GM19468 (cell line): Measurements from ENCODE around the gene REEP5.
A peak's percentile ranks its signal among the peaks of the same experiment; 100 is the strongest.
"Not testable (repeated sequence)": the region's sequence is repeated elsewhere in the genome, so short reads cannot be mapped to it uniquely, and the experiment has no call there.

Experiments
- ATAC-seq: cut with Tn5 transposase; IDR thresholded peaks from one replicate; pipeline ENCODE4 v1.9.1; 2021; ENCODE audit warnings: mild to moderate bottlenecking, moderate library complexity, moderate number of reproducible peaks; ENCODE audit not compliant: unreplicated experiment; ENCODE audit errors: extremely low read depth

The REEP5 gene

DNA sequence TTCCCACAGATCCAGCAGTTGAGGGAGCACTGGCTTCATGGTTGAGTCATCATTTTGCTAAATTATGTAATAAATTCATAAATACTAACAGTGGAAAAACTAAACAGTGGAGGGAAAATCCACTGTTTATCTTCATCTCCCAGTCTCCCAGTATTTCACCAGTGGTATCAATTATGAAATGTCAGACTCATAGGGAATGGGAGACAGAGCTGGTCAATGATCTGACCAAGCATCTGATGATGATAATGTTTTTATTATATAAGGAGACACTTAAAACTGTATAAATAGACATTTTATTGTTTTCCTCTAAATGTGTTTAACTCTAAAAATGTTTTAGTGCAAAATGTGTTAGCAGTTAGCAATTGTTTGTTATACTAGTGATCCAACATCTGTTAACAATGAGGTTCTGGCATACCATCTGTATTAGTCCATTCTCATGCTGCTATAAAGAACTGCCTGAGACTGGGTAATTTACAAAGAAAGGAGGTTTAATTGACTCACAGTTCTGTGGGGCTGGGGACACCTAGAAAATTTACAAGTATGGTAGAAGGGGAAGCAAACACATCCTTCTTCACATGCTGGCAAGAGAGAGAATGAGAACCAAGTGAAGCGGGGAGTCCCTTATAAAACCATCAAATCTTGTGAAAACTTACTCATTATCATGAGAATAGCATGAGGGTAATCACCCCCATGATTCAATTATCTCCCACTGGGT lies 11.8 kb upstream of the REEP5 start:
- ATAC-seq = no peak

DNA sequence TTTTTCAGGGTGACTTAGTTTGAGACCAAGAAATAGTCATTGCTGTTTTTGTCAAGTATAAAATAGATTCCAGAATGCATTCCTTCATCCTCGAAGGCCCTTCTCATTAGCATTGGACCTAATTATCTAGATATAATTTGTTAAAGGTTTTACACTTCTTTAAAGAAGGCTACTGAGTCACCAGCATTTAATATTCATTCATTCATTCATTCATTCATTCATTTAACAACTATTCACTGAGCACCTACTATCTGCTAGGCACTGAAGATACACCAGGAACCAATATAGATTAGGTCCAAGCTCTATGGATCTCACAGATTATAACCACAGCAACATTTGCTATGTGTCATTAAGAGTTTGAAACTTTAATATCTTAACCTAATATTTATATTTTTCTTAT lies 11.1 kb upstream of the REEP5 start:
- ATAC-seq = no peak

DNA sequence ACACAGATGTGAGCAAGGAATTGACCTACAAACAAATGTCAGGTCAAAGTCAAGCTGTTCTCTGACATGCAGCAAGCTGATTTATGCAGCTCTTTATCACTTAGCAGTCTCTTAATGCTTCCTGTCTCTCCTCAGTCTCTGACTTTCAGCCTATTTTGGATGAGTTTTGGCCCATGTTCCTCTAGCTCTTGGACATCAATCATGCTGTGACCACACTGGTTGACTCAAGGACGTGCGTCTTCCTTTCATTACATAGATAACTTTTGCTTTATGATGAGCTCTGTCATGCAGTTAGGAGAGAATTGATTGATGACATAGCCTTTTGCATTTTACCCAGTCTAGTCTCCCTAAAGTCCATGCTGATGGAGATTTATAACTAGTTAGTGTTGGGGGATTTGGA lies 9.4 kb upstream of the REEP5 start:
- ATAC-seq = no peak

DNA sequence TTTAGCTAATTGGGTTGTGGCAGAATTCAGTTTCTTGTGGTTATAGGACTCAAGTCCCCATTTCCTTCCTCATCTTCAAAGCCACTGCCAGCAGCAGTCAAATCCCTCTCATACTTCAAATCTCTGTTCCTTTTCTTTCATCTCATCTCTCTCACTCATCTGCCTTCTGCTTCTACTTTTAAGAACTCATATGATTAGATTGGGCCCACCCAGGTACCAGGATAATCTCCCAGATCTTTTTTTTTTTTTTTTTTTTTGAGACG lies 8.0 kb upstream of the REEP5 start:
- no peak for ATAC-seq

DNA sequence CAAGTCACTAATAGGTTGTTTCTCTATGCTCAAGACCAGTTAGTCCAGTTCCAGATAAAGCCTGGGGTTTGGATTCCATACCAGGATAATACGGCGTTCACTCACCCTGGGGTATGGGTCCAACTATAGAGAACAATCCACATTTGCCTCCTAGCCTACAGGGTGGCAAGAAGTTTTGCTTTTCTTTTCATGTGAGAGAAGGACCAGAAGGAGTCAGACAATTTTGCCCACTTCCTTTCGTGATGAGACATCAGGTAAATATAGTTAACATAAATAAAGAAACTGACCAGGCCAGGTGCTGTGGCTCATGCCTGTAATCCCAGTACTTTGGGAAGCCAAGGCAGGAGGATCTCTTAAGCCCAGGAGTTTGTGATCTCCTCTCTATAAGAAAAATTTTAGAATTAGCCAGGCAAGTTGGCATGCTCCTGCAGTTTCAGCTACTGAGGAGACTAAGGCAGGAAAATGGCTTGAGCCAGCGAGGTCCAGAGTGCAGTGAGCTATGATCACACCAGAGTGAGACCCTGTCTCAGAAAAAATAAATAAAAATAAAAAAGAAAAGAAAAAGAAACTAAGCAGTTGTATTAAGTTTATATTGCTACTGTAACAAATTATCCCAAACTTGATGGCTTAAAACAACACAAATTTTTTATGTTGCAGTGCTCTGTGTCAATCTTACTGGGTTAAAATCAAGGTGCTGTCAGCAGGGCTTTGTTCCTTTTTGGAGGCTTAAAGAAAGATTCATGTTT lies 7.5 kb upstream of the REEP5 start:
- peak; percentile 67 for ATAC-seq

DNA sequence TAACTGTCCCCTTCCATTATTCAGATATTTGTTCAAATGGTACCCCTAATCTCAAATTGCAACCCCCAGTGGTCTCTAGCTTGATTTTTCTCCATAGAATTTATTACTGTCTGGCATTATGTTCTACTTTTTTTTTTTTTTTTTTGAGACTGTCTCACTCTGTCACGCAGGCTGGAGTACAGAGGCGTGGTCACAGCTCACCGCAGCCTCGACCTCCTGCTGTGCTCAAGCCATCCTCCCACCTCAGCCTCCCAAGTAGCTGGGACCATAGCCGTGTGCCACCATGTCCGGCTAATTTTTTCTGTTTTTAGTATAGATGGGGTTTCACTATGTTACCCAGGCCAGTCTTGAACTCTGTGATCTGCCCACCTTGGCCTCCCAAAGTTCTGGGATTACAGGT lies 2.0 kb upstream of the REEP5 start:
- no peak for ATAC-seq

DNA sequence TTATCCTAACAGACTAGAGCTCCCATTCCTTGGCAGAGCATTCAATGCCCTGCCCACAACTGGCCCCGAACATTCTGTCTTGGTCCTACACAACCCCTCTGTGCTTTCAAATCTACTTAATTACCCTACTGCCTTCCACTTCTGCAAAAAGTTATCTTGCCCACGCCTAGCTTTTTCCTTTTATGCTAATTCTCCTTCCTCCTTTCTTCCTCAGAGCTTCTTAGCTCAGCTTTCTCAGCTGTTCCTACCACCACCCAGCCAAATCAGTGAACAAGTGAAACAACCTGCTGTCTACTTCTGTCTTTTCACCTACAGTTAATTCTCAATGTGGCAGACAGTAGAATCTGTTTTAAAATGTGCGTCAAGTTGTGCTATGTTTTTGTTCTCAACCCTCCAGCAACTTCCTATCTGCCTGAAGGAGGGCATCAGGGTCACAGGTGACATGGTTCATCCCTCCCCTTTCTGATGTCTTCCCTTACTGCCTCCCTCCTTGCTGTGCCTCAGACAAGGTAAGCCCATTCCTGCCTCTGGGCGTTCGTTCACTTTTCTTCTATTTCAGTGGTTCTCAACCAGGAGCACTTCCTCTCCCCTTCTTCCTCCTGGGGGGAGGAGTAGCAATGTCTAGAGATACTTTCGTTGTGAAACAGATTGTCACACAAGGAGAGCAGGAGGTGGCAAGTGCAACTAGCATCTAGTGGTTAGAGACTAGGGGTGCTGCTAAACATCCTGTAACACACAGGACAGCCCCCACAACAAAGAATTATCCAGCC lies 1.3 kb upstream of the REEP5 start:
- ATAC-seq = peak; percentile 30

DNA sequence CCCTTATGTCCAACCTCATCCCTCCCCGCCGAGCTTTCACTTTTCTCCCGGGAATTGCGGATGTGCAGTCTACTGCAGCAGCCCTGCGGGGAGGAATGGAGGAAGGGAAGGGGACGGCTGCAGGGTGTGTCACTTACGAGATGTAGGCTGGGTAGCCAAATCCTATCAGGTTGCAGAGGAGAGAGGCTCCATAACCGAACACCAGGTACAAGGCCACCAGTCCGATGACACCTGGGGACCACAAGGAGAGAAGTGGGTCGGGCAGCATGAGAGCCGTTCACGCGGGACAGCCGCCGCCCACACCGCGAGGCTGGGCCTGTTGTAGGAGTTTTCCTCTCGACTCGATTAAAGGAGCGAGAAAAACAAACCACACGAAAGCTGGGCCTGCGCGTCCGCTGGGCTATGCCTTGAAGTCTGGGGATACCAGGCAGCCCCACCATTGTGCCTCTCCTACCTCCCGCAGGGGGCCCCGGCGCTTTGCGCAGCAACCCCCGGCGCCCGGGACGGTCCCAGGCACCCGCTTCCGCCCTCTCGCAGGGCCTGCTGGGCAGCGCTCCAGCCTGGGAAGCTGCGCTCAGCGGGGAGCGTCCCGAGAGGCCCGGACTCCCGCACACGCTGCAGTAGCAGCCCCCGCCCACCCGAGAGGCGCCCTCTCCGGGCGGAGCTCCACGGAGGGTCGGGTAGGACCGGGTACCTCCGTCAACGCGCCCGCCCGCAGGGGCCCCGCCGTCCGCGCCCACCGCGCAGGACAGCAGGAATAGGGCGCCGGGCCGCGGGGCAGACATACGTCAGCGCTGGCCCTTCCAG lies 798 bp downstream of the REEP5 start:
- peak; percentile 29 for ATAC-seq

DNA sequence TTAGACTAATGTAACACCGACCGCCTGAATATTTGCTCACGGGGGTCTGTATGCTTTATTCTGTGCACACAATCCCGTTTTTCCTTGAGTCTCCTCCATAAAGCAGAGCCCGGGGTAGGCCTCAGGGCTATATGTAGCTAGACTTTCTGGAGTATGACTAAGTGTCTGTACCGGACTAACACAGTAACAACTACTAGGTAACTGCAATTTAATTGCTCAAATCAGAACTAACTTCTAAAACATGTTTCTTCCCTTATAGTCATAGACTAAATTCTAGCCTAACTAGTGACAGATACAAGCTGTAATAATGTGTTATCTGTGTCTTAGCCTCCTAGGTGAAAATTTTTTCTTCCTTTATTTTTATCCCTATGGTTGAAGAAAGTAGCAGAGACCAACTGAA lies 2.1 kb downstream of the REEP5 start:
- ATAC-seq = no peak

DNA sequence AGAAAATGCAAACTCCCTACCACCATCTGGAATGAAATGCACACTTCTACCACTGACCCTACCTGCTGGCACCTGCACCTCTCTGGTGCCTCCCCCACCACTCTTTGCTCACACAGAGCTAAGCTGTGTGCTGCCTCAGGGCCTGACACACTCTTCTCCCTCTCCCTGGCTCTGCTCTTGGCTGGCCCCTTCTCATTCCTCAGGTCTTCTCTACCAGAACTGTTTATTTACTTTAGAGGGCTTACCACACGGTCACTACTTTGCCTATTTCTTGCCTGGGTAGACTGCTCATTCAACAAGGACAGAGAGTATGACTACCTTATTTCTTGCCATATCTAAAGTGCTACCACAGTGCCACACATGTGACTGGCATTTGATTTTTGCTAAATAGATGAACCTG lies 3.3 kb downstream of the REEP5 start:
- ATAC-seq = no peak

DNA sequence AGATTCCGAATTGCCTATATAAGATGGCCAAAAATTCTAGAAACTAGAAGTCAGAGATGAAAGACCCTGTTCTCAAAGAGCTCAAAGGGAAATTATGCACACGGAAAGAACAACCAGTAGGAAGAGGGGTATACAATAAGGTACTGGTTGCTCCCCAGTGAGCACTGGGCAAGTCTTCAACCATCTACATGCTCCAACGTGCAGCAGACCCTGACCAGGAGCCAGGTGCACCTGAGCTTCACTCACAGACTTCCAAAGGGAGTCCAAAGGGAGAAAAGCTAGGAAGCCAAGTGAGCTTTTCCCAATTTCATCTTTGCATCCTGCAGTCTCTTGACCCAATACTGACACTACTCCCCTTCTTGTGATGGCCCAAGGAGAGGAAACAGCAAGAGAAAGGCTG lies 3.9 kb downstream of the REEP5 start:
- no peak for ATAC-seq

DNA sequence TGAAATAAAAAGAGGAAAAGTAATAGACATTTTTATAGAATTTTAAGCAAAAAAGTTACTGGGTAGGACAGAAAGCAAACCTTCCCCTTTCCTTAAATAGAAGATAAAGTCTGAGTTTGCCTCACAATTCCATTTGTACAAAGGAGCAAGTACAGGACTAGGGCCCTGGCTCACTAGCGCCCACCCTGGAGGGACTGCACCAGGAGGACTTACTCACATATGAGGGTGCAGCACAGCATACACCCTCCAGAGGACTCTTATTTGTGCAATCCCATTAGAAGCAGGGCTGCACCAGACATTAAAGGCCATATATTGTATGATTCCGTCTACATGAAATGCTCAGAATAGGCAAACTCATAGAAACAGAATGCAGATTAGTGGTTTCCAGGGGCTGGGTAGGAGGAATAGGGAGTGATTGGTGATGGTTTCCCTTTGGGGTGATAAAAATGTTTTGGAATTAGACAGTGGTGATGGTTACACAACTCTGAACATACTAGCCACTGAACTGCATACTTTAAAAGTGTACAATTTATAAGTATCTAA lies 4.5 kb downstream of the REEP5 start:
- ATAC-seq = no peak

DNA sequence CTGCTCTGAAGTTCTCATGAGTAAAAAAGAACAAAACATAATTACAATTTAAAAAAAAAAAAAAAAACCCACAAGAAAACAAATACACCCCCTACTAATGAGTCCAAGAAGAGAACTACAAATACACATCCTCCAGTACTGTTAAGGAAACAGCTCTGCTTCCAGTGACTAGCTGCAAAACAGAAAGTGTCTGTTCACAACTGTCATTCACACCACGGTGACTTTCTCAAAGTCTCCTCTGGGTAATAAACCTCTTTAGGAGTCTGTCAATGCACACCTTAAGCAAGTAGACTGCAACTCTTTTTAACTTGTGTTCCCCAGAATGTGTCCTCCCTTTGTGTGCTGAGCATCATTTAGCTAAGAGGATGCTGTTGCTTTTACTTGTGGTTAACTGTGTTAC lies 6.2 kb downstream of the REEP5 start:
- ATAC-seq = no peak

DNA sequence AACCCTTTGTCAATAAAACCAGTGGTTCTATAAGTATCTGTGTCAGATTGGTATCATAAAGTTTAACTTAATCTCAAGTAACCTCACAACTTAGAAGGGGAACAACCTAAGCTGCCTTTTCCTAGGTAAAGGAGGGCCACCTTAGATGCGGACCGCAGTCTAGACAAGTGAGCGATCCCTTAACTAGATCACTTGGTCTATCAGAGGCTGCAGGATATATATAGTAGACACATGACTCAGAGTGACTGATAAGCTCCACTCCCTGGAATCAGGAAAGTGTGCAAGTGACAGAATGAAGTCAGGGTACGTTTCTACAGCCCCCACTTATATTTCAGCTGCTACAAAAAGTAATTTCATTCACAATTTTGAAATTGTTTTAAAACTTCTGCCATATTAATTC lies 7.4 kb downstream of the REEP5 start:
- ATAC-seq = no peak

DNA sequence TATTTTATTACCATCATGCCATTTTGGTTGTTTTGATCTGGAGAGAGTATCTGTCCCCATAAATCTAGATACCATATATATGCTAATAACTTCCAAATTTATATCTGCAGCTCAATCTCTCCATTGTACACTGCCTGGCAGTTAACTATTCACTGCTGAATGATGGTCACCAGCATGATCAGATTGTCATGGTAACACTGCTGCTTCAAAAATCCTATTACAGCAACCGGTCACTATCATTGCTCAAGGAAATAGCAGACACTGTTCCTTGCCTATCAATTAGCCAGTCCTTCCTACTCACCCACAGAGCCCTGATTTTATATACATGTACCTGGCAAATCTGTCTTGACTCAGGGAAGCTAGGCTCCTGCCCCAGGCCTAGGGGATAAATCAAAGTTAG lies 11.5 kb downstream of the REEP5 start:
- no peak for ATAC-seq

DNA sequence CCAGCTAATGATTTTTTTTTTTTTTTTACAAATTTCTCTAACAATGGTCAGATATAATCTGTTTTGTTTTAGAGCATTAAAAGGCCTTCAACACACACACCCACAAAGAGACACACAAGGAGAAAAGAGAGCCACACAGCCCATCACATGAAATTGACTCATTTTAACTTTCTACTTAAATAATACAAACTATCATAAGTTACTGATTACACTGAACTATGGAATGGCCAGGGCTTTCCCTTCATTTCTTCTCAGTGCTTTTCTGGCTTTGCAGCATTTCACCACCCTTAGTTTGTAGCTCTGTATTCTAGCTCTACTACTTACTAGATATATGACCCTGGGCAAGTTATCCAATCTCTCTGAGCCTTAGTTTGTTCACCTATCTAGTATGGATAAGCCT lies 13.2 kb downstream of the REEP5 start:
- ATAC-seq = no peak

DNA sequence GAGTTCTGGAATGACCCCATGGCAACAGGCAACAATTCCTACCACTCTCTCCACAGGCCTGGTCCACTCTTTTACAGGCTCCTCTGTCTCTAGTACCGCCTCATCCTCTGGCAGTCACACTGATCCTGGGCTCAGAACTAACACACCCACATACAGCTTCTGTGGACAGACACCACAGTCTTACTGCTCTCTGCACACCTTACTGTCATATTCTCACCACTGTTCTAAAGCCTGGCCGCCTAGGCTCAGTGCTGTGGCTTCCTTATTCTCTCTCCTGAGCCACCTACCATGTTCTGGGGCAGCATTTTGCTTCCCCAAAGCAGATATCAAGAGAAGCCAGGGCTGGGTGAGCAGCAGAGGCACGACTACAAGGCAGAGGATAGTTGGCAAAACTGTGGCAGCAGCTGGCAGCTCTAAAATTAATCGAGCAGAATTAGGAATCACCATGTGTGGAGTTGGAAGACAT lies 14.8 kb downstream of the REEP5 start:
- no peak for ATAC-seq

DNA sequence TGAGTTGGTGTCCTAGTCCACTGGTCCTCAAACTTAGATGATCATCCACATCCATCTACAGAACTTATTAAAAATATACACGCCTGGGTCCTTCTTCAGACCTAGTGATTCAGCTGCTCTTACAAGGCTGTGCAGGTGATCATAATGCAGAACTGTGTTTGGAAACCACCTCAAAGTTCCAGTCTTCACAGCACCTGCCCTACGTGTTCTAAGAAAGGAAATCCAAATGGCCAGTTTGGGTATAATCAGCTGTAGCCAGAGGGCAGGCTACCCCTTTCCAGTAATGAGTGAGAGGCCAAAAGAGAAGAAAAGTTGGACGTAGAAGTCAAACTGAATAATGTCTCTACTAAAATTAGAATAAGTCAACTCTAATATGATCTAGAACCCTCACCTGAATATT lies 15.4 kb downstream of the REEP5 start:
- no peak for ATAC-seq

DNA sequence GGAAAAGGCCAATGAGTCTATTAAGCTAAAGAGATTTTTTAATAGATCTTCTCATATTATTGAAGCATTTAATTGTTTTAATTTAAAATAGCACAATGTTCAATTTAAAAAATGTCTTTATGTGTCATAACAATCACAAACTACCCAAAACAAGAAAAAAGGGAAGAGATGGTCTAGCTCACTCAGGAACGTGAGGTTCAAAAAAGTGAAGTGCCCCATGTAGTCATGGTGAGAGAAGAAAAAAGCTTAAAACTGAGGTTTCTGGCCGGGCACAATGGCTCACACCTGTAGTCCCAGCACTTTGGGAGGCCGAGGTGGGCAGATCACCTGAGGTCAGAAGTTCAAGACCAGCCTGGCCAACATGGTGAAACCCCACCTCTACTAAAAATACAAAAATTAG lies 17.0 kb downstream of the REEP5 start:
- not testable (repeated sequence) for ATAC-seq

DNA sequence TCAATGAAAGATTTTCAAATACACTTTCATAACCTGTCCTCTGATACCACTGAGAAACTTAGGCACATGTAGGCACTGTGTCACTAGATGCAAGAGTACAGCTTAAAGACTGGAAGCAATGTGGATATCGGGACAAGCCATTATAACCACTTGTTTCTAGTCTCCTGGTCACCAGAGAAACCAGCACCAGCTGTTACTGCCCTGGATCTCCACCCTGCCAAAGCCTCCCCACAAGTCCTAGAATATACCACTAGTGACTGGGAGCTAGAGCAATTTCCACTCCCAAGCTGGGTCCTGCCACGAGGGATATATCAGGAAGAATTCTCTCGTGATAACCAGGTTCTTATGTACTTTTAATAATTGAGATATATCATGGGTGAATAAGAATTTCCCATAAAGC lies 19.5 kb downstream of the REEP5 start:
- ATAC-seq = no peak
